HCT116 (cell line): ENCODE results near the gene MTRR. TPM values are rescaled to one million over a fixed set of nuclear protein-coding genes. Genes with fewer than 3 reads are reported as not detected.

Experiments
- ATAC-seq: fragments of 200-7000 bp; cut with Tn5 transposase; 2 replicates; pipeline ENCODE4 v1.9.1; 2020; ENCODE audit warnings: mild to moderate bottlenecking, moderate library complexity
- BruUV-seq: library from RNA; stranded (reverse); fragments of 400-500 nt; replicated peaks from 2 replicates; lab custom pipeline; 2021; lab: Mats Ljungman, UMichigan
- CTCF ChIA-PET: fragments of 300-600 bp; sonication (Branson Sonifier 250); formaldehyde crosslinking; loops from one replicate; lab custom pipeline; 2021; ENCODE audit warnings: antibody characterized with exemption; lab: Charles Lee
- POLR2A ChIA-PET: fragments of 300-600, 350-600 bp; sonication (Branson Sonifier 250); formaldehyde crosslinking; loops from one replicate; lab custom pipeline; 2021; ENCODE audit warnings: antibody characterized with exemption; lab: Charles Lee
- RAD21 ChIA-PET, 2 experiments: fragments of 300-600 bp; sonication (Branson Sonifier 250); formaldehyde crosslinking; loops; one replicate each; lab custom pipeline; 2023; ENCODE audit warnings: low total read pairs in 2 of 2; ENCODE audit not compliant: uncharacterized antibody in 2 of 2, unreplicated experiment in 2 of 2, low non-redundant PET in 1 of 2; lab: Charles Lee
- DNase-seq: peaks from one replicate; pipeline ENCODE4 v3.0.0-alpha.2; 2010; ENCODE audit warnings: low read depth, low spot score
- H2AFZ ChIP-seq: fragments of 200-600 bp; shearing (Covaris generic), sonication (generic); 2 replicates; pipeline ENCODE4 v1.6.1; 2017; ENCODE audit warnings: low read depth, mixed run types, mixed read lengths, antibody characterized with exemption, low read length; ENCODE audit not compliant: poor library complexity, severe bottlenecking
- H3K27ac ChIP-seq: 2 replicates; pipeline ENCODE4 v1.5.1; 2012; ENCODE audit warnings: low read depth, low read length
- H3K27me3 ChIP-seq: fragments of 200-600 bp; sonication (generic); 2 replicates; pipeline ENCODE4 v1.6.1; 2016; ENCODE audit warnings: mixed run types, low read length, mixed read lengths; ENCODE audit not compliant: insufficient read depth
- H3K36me3 ChIP-seq, 2 experiments: fragments of 200-500 bp in 1 of 2; fragments of 200-600 bp in 1 of 2; sonication (Bioruptor generic) in 1 of 2; sonication (generic) in 1 of 2; 2 replicates each; pipeline versions ENCODE4 v1.5.1 to v1.6.1; 2014 to 2016; ENCODE audit warnings: low read length in 2 of 2, inconsistent platforms in 1 of 2, mixed read lengths in 1 of 2, mixed run types in 1 of 2; ENCODE audit not compliant: insufficient read depth in 2 of 2, control insufficient read depth in 1 of 2
- H3K4me1 ChIP-seq, 2 experiments: fragments of 200-600 bp in 1 of 2; sonication (generic) in 1 of 2; 2 replicates each; pipeline versions ENCODE4 v1.5.1 to v1.6.1; 2012 to 2017; ENCODE audit warnings: low read length in 2 of 2, inconsistent platforms in 1 of 2, mild to moderate bottlenecking in 1 of 2, mixed read lengths in 1 of 2, mixed run types in 1 of 2, moderate library complexity in 1 of 2; ENCODE audit not compliant: insufficient read depth in 2 of 2, control insufficient read depth in 1 of 2
- H3K4me2 ChIP-seq: fragments of 200-600 bp; sonication (generic); 2 replicates; pipeline ENCODE4 v1.6.1; 2017; ENCODE audit warnings: mixed run types, low read length, mixed read lengths
- H3K4me3 ChIP-seq, 2 experiments: fragments of 200-600 bp in 1 of 2; sonication (generic) in 1 of 2; replicated peaks in 1 of 2; 2 replicates each; pipeline ENCODE4 v1.5.1; 2011 to 2016; ENCODE audit warnings: low read length in 2 of 2, control low read depth in 1 of 2, low read depth in 1 of 2, mild to moderate bottlenecking in 1 of 2, mixed read lengths in 1 of 2, mixed run types in 1 of 2
- H3K79me2 ChIP-seq: fragments of 200-600 bp; sonication (generic); 2 replicates; pipeline ENCODE4 v1.6.1; 2017; ENCODE audit warnings: mild to moderate bottlenecking, mixed run types, low read length, moderate library complexity, mixed read lengths; ENCODE audit not compliant: insufficient read depth
- H3K9ac ChIP-seq: fragments of 200-600 bp; sonication (generic); 2 replicates; pipeline ENCODE4 v1.6.1; 2016; ENCODE audit warnings: low read length, mixed read lengths
- H3K9me2 ChIP-seq: fragments of 200-600 bp; sonication (generic), shearing (Covaris generic); 2 replicates; pipeline ENCODE4 v1.6.1; 2017; ENCODE audit warnings: mixed run types, mild to moderate bottlenecking, moderate library complexity; ENCODE audit not compliant: insufficient read depth
- H3K9me3 ChIP-seq, 2 experiments: fragments of 200-500 bp in 1 of 2; fragments of 200-600 bp in 1 of 2; sonication (Bioruptor generic) in 1 of 2; sonication (generic) in 1 of 2; 2 replicates each; pipeline ENCODE4 v1.6.1; 2014 to 2017; ENCODE audit warnings: low read length in 2 of 2, mixed read lengths in 2 of 2, inconsistent platforms in 1 of 2, low read depth in 1 of 2, mild to moderate bottlenecking in 1 of 2, mixed run types in 1 of 2, moderate library complexity in 1 of 2; ENCODE audit not compliant: control insufficient read depth in 1 of 2, insufficient read depth in 1 of 2
- H4K20me1 ChIP-seq: fragments of 200-600 bp; sonication (generic), shearing (Covaris generic); 2 replicates; pipeline ENCODE4 v1.6.1; 2017; ENCODE audit warnings: mixed run types, mild to moderate bottlenecking, moderate library complexity; ENCODE audit not compliant: insufficient read depth
- ATF3 ChIP-seq: IDR thresholded peaks from 2 replicates; pipeline ENCODE4 v1.6.1; 2012
- CBX3 ChIP-seq: IDR thresholded peaks from 2 replicates; pipeline ENCODE4 v1.6.1; 2012; ENCODE audit warnings: low read depth
- CEBPB ChIP-seq: IDR thresholded peaks from 2 replicates; pipeline ENCODE4 v1.6.1; 2012; ENCODE audit warnings: low read depth
- EGR1 ChIP-seq: IDR thresholded peaks from 2 replicates; pipeline ENCODE4 v1.6.1; 2012; ENCODE audit warnings: low read depth
- ELF1 ChIP-seq: IDR thresholded peaks from 2 replicates; pipeline ENCODE4 v1.6.1; 2012; ENCODE audit warnings: low read depth, borderline replicate concordance
- EZH2 ChIP-seq: fragments of 200-600 bp; sonication (generic); IDR thresholded peaks from 2 replicates; pipeline ENCODE4 v1.6.1; 2017; ENCODE audit warnings: antibody characterized with exemption, mixed run types
- EZH2phosphoT487 ChIP-seq: fragments of 200-600 bp; IDR thresholded peaks from 2 replicates; pipeline ENCODE4 v1.6.1; 2018; ENCODE audit warnings: antibody characterized with exemption, borderline replicate concordance
- JUND ChIP-seq: IDR thresholded peaks from 2 replicates; pipeline ENCODE4 v1.6.1; 2012
- MAX ChIP-seq: IDR thresholded peaks from 2 replicates; pipeline ENCODE4 v1.6.1; 2012
- POLR2A ChIP-seq: IDR thresholded peaks from 2 replicates; pipeline ENCODE4 v1.7.0; 2011; ENCODE audit warnings: borderline replicate concordance; ENCODE audit not compliant: insufficient read depth, insufficient read length; ENCODE audit errors: extremely low read depth
- POLR2AphosphoS5 ChIP-seq: IDR thresholded peaks from 2 replicates; pipeline ENCODE4 v1.6.1; 2011; ENCODE audit warnings: mild to moderate bottlenecking, low read depth, low read length, moderate library complexity
- SIN3A ChIP-seq: IDR thresholded peaks from 2 replicates; pipeline ENCODE4 v1.6.1; 2012; ENCODE audit warnings: low read depth
- SP1 ChIP-seq: IDR thresholded peaks from 2 replicates; pipeline ENCODE4 v1.6.1; 2012; ENCODE audit warnings: low read depth
- TCF7L2 ChIP-seq: IDR thresholded peaks from 2 replicates; pipeline ENCODE4 v1.7.0; 2011; ENCODE audit warnings: borderline replicate concordance, inconsistent platforms; ENCODE audit not compliant: insufficient read depth, insufficient read length; ENCODE audit errors: extremely low read depth
- ZBTB33 ChIP-seq: IDR thresholded peaks from 2 replicates; pipeline ENCODE4 v1.6.1; 2011; ENCODE audit warnings: mild to moderate bottlenecking, low read length, moderate library complexity; ENCODE audit not compliant: insufficient replicate concordance; ENCODE audit errors: extremely low read depth
- ZFX ChIP-seq: fragments of 450-650 bp; IDR thresholded peaks from 2 replicates; pipeline ENCODE4 v1.6.1; 2017
- ZNF274 ChIP-seq: fragments of 200-500 bp; sonication (Bioruptor generic); IDR thresholded peaks from 2 replicates; pipeline ENCODE4 v1.6.1; 2014; ENCODE audit warnings: mild to moderate bottlenecking, low read depth, low read length, inconsistent platforms
- intact Hi-C: fragments of 100-400 bp; cut with micrococcal nuclease; formaldehyde crosslinking; loops from 2 replicates; pipeline ENCODE4 v1.10.0; 2022
- total RNA-seq: library from RNA; stranded (reverse); gene quantifications from one replicate; pipeline ENCODE4 v1.2.1, GENCODE V29; 2021; ENCODE audit not compliant: unreplicated experiment
- TF ChIP-seq, protein P1 (sequence below), 3 experiments: fragments of 200-600 bp in 1 of 3; sonication (generic) in 1 of 3; IDR thresholded peaks in 2 of 3; conservative IDR thresholded peaks in 1 of 3; 2 replicates each; pipeline ENCODE4 v1.5.1; 2012 to 2017; ENCODE audit warnings: low read depth in 2 of 3, low read length in 2 of 3, antibody characterized with exemption in 1 of 3, borderline replicate concordance in 1 of 3, control low read depth in 1 of 3, mild to moderate bottlenecking in 1 of 3, mixed read lengths in 1 of 3, mixed run types in 1 of 3, moderate library complexity in 1 of 3; ENCODE audit not compliant: insufficient read depth in 1 of 3
- TF ChIP-seq, protein P2 (sequence below): IDR thresholded peaks from 2 replicates; pipeline ENCODE4 v1.6.1; 2012; ENCODE audit warnings: low read depth

Gene MTRR
- total RNA-seq, 1 experiment from 2014 or later, result 32.5 TPM

GRCh38 chr5:7947301-7947700 lies 78.4 kb downstream of the MTRR start:
- H2AFZ ChIP-seq, result no peak overlapping the region
- no peak for TF ChIP-seq SP1
- no peak for TF ChIP-seq EZH2
- TF ChIP-seq SIN3A, result no peak
- TF ChIP-seq, protein P1, sequence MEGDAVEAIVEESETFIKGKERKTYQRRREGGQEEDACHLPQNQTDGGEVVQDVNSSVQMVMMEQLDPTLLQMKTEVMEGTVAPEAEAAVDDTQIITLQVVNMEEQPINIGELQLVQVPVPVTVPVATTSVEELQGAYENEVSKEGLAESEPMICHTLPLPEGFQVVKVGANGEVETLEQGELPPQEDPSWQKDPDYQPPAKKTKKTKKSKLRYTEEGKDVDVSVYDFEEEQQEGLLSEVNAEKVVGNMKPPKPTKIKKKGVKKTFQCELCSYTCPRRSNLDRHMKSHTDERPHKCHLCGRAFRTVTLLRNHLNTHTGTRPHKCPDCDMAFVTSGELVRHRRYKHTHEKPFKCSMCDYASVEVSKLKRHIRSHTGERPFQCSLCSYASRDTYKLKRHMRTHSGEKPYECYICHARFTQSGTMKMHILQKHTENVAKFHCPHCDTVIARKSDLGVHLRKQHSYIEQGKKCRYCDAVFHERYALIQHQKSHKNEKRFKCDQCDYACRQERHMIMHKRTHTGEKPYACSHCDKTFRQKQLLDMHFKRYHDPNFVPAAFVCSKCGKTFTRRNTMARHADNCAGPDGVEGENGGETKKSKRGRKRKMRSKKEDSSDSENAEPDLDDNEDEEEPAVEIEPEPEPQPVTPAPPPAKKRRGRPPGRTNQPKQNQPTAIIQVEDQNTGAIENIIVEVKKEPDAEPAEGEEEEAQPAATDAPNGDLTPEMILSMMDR (IDR thresholded peaks at IDR 0.05 in 2 of 3, conservative IDR thresholded peaks at IDR 0.05 in 1 of 3; ENCODE audit: borderline replicate concordance in 1 of 3, insufficient read depth in 1 of 3, low read depth in 2 of 3, low read length in 2 of 3), result no peak
- TF ChIP-seq CBX3, result no peak
- TF ChIP-seq POLR2AphosphoS5, result no peak
- no peak for TF ChIP-seq JUND
- TF ChIP-seq MAX, result no peak
- TF ChIP-seq TCF7L2, result no peak
- TF ChIP-seq CEBPB, result no peak
- TF ChIP-seq ELF1, result no peak
- TF ChIP-seq EZH2phosphoT487, result no peak
- no peak for TF ChIP-seq POLR2A
- TF ChIP-seq ATF3, result no peak
- TF ChIP-seq EGR1, result no peak
- TF ChIP-seq ZFX, result no peak
- no peak for TF ChIP-seq ZNF274
- TF ChIP-seq, protein P2, sequence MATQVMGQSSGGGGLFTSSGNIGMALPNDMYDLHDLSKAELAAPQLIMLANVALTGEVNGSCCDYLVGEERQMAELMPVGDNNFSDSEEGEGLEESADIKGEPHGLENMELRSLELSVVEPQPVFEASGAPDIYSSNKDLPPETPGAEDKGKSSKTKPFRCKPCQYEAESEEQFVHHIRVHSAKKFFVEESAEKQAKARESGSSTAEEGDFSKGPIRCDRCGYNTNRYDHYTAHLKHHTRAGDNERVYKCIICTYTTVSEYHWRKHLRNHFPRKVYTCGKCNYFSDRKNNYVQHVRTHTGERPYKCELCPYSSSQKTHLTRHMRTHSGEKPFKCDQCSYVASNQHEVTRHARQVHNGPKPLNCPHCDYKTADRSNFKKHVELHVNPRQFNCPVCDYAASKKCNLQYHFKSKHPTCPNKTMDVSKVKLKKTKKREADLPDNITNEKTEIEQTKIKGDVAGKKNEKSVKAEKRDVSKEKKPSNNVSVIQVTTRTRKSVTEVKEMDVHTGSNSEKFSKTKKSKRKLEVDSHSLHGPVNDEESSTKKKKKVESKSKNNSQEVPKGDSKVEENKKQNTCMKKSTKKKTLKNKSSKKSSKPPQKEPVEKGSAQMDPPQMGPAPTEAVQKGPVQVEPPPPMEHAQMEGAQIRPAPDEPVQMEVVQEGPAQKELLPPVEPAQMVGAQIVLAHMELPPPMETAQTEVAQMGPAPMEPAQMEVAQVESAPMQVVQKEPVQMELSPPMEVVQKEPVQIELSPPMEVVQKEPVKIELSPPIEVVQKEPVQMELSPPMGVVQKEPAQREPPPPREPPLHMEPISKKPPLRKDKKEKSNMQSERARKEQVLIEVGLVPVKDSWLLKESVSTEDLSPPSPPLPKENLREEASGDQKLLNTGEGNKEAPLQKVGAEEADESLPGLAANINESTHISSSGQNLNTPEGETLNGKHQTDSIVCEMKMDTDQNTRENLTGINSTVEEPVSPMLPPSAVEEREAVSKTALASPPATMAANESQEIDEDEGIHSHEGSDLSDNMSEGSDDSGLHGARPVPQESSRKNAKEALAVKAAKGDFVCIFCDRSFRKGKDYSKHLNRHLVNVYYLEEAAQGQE, result no peak
- no peak for TF ChIP-seq ZBTB33
- no peak overlapping the region for H3K9ac ChIP-seq
- ChIA-PET CTCF (no interaction called here), RAD21 (no interaction called here), POLR2A (no interaction called here)
- peaks cover 3% of the 10 kb centered on the region; the same call in 1 of the 2 replicates for H3K9me2 ChIP-seq
- DNase-seq, result no peak
- no peaks in the 10 kb centered on the region for H3K9me3 ChIP-seq
- ATAC-seq, result no peak
- BruUV-seq, result no TSS peak
- intact Hi-C loops, result no loop called here
- H3K4me2 ChIP-seq, result no peak overlapping the region
- no peaks in the 10 kb centered on the region for H4K20me1 ChIP-seq
- no peaks in the 10 kb centered on the region for H3K27me3 ChIP-seq
- H3K36me3 ChIP-seq, result no peaks in the 10 kb centered on the region
- H3K4me1 ChIP-seq, result no peaks in the 10 kb centered on the region
- no peak overlapping the region for H3K27ac ChIP-seq
- no peaks in the 10 kb centered on the region for H3K79me2 ChIP-seq
- no peak overlapping the region for H3K4me3 ChIP-seq
